ENCODE data around the gene AASS. TPM values are rescaled to one million over a fixed set of nuclear protein-coding genes. Genes with fewer than 3 reads are reported as not detected.

AASS gene
- total RNA-seq, 1 donor from 2014 or later: 24.7 TPM

- DNase-seq (ENCODE audit: low spot score): no peak
Observed at GRCh38 chr7:122046402-122046801, 97.6 kb downstream of the AASS start.

GRCh38 chr7:122040147-122040546 lies 103.9 kb downstream of the AASS start:
- DNase-seq (ENCODE audit: low spot score): no peak

- DNase-seq (ENCODE audit: low spot score): no peak
Observed at GRCh38 chr7:122038904-122039303, 105.1 kb downstream of the AASS start.

GRCh38 chr7:122038134-122038533 lies 105.9 kb downstream of the AASS start:
- no peak for DNase-seq (ENCODE audit: low spot score)

- no peak for DNase-seq (ENCODE audit: low spot score)
Observed at GRCh38 chr7:122035876-122036275, 108.2 kb downstream of the AASS start.

- DNase-seq (ENCODE audit: low spot score): no peak
Observed at GRCh38 chr7:122033641-122034040, 110.4 kb downstream of the AASS start.

GRCh38 chr7:122027058-122027457 lies 117.0 kb downstream of the AASS start:
- DNase-seq (ENCODE audit: low spot score): no peak

Other genes starting within 250 kb of the AASS start
- not detected for gene FEZF1, start 160.5 kb upstream of the AASS start, total RNA-seq

All from mesenteric fat pad (tissue), 1 donor.